ENCODE data around the gene SIGLECL1.

- TF ChIP-seq POLR2AphosphoS5 (IDR thresholded peaks at IDR 0.05; ENCODE audit: low read depth, low read length), result no peak
- no peak for TF ChIP-seq SIN3A (IDR thresholded peaks at IDR 0.05; ENCODE audit: borderline replicate concordance, insufficient read depth, low read length)
Observed at GRCh38 chr19:51253088-51253806, 2.4 kb downstream of the SIGLECL1 start.
